ENCODE data around the gene LRP2. TPM values are rescaled to one million over a fixed set of nuclear protein-coding genes. Genes with fewer than 3 reads are reported as not detected.
A peak's percentile ranks its signal among the peaks of the same experiment; 100 is the strongest.

LRP2 gene
- total and polyA plus RNA-seq, 8 donors = 2.5 to 34.6 (median 4.0) TPM

- no peak for ATAC-seq
- Histone ChIP-seq H3K4me1 (no peaks in the 10 kb centered on the region), H3K27me3 (no peaks in the 10 kb centered on the region), H3K27ac (no peak overlapping the region), H3K36me3 (no peaks in the 10 kb centered on the region), H3K9me3 (no peaks in the 10 kb centered on the region), H3K4me3 (no peak overlapping the region)
- no peak for DNase-seq
- TF ChIP-seq CTCF (IDR thresholded peaks at IDR 0.05) = no peak
- intact Hi-C loops (cut with DNase I) = no loop called here
Observed at GRCh38 chr2:169129703-169130243, 232.6 kb downstream of the LRP2 start.

GRCh38 chr2:169119851-169120250, 242.5 kb downstream of the LRP2 start:
- TF ChIP-seq CTCF (IDR thresholded peaks at IDR 0.05) = no peak
- H3K27me3 ChIP-seq = no peaks in the 10 kb centered on the region
- H3K9me3 ChIP-seq = no peaks in the 10 kb centered on the region
- H3K4me3 ChIP-seq = no peak overlapping the region
- intact Hi-C loops (cut with DNase I) = no loop called here
- DNase-seq (no peak), ATAC-seq (peak; percentile 42)
- H3K36me3 ChIP-seq = no peaks in the 10 kb centered on the region
- H3K4me1 ChIP-seq = no peaks in the 10 kb centered on the region
- H3K27ac ChIP-seq = no peak overlapping the region

- no peak for TF ChIP-seq CTCF (IDR thresholded peaks at IDR 0.05)
- ATAC-seq = no peak
- Histone ChIP-seq H3K27ac (no peak overlapping the region), H3K4me3 (no peak overlapping the region), H3K9me3 (no peaks in the 10 kb centered on the region), H3K4me1 (peaks cover 0 to under 1% of the 10 kb centered on the region in 2 donors), H3K36me3 (no peaks in the 10 kb centered on the region), H3K27me3 (no peaks in the 10 kb centered on the region)
- intact Hi-C loops (cut with DNase I) = no loop called here
- DNase-seq = no peak
Observed at GRCh38 chr2:169119123-169119760, 243.1 kb downstream of the LRP2 start.

GRCh38 chr2:169118060-169118459, 244.3 kb downstream of the LRP2 start:
- no peak overlapping the region for H3K4me3 ChIP-seq
- no peaks in the 10 kb centered on the region for H3K36me3 ChIP-seq
- ATAC-seq = peak; percentile 44
- no peaks in the 10 kb centered on the region for H3K9me3 ChIP-seq
- H3K27me3 ChIP-seq = no peaks in the 10 kb centered on the region
- peaks cover 0 to 3% of the 10 kb centered on the region in 2 donors for H3K4me1 ChIP-seq
- TF ChIP-seq CTCF (IDR thresholded peaks at IDR 0.05) = no peak
- DNase-seq = no peak
- intact Hi-C loops (cut with DNase I) = no loop called here
- H3K27ac ChIP-seq = no peak overlapping the region

GRCh38 chr2:169116993-169117392, 245.3 kb downstream of the LRP2 start:
- DNase-seq (no peak), ATAC-seq (no peak)
- intact Hi-C loops (cut with DNase I) = no loop called here
- no peaks in the 10 kb centered on the region for H3K9me3 ChIP-seq
- peaks cover 0 to 3% of the 10 kb centered on the region in 2 donors for H3K4me1 ChIP-seq
- no peak overlapping the region for H3K4me3 ChIP-seq
- no peaks in the 10 kb centered on the region for H3K36me3 ChIP-seq
- H3K27me3 ChIP-seq = no peaks in the 10 kb centered on the region
- H3K27ac ChIP-seq = no peak overlapping the region
- no peak for TF ChIP-seq CTCF (IDR thresholded peaks at IDR 0.05)

Measured in left lung (tissue), 10 donors.